Bronchial epithelial cell (primary cell): ENCODE measurements around the gene HOXD10. TPM values are rescaled to one million over a fixed set of nuclear protein-coding genes. Genes with fewer than 3 reads are reported as not detected.

Source experiments
- DNase-seq: peaks from one replicate; pipeline ENCODE4 v3.0.0-alpha.2; 2010; ENCODE audit warnings: low read depth
- FAIRE-seq: peaks from 2 replicates; lab custom pipeline; 2011; peaks lifted over from hg19 to GRCh38; lab: Jason Lieb, UNC
- H3K27me3 ChIP-seq: 2 replicates; pipeline ENCODE4 v1.5.1; 2011; ENCODE audit warnings: low read length; ENCODE audit not compliant: control insufficient read depth, insufficient read depth
- H3K36me3 ChIP-seq: 2 replicates; pipeline ENCODE4 v1.5.1; 2011; ENCODE audit warnings: low read length; ENCODE audit not compliant: control insufficient read depth, insufficient read depth
- H3K4me3 ChIP-seq: 2 replicates; pipeline ENCODE4 v1.5.1; 2011; ENCODE audit warnings: mild to moderate bottlenecking, low read depth, low read length, control low read depth
- total RNA-seq: library from RNA; depleted of rRNA; stranded (reverse); fragments of >200 nt; gene quantifications from 2 replicates; pipeline ENCODE4 v1.2.1, GENCODE V29; 2014
- TF ChIP-seq, protein P1 (sequence below): IDR thresholded peaks from 2 replicates; pipeline ENCODE4 v1.5.1; 2011; ENCODE audit warnings: mild to moderate bottlenecking, moderate library complexity, low read length, control low read depth, inconsistent platforms; ENCODE audit not compliant: insufficient read depth, severe bottlenecking

Gene HOXD10
- total RNA-seq, 1 donor from 2014 or later = not detected

DNA sequence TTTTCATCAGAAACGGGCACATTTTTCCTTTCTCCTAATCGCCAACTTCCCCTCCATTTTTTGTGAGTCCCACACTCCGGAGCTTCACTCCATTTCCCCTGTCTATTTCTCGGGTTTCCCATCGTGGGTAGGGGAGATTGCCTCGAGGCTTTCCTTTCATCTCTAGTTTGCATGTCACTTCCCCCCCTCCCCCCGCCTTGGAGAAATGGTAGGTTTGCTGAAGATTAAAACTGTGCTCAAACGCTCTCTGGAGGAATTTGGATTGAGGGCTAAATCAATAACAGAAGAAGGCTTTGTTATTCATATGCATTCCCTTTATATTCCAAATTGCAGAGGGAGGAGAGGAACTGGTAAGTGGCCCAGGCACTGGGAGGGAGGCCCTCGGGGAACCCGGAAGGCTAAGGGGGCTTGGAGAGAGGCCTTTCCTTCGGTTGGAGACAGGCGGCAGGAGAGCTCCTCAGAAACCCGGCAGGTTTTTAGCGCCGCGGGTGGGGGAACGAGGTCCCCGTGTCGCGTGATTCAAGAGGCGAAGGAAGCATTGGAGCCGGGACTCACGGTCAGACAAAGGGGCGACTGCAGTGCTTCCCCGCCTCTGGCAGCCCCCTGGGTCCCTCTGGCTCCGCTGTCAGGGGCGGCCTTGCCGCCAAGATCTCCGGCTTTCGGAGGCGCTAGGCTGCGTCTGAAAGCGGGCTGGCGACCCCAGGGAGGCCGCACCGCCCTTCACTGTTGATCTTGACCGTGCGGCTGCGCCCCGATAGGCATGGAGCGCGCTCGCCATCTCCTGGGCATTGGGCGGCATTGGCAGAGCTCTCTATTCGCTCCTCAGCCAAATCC lies 19.4 kb upstream of the HOXD10 start:
- Histone ChIP-seq H3K4me3 (no peak overlapping the region), H3K36me3 (no peaks in the 10 kb centered on the region), H3K27me3 (peaks cover 77% of the 10 kb centered on the region)
- FAIRE-seq (no peak), DNase-seq (peak; percentile 27)
- TF ChIP-seq, protein P1, sequence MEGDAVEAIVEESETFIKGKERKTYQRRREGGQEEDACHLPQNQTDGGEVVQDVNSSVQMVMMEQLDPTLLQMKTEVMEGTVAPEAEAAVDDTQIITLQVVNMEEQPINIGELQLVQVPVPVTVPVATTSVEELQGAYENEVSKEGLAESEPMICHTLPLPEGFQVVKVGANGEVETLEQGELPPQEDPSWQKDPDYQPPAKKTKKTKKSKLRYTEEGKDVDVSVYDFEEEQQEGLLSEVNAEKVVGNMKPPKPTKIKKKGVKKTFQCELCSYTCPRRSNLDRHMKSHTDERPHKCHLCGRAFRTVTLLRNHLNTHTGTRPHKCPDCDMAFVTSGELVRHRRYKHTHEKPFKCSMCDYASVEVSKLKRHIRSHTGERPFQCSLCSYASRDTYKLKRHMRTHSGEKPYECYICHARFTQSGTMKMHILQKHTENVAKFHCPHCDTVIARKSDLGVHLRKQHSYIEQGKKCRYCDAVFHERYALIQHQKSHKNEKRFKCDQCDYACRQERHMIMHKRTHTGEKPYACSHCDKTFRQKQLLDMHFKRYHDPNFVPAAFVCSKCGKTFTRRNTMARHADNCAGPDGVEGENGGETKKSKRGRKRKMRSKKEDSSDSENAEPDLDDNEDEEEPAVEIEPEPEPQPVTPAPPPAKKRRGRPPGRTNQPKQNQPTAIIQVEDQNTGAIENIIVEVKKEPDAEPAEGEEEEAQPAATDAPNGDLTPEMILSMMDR = peak; percentile 94

DNA sequence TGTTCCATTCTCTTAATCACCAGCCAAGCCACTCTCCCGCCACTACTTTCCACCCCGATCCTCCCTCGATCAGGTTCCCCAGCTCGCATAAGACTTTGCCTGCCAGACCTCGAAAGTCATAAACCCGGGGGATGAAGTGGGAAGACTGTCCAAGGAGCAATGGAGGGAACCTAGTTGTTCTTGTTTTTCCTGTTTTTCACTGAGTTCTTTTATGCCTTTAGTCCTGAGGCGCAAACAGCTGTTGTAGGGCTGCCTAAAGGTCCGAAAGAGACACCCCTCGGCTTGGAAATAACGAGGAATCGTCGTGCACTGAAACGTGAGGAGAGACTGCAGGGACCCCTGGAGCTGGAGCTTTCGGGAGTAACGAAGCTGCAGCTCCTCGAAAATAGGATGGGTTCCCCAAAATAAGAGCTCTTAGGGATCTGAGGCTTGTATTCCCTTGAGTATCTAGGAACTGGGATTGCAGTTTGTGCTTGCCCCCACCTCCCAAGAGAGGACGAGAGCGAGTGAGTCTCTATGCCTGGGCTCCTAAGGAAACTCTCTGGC lies 18.7 kb upstream of the HOXD10 start:
- peaks cover 81% of the 10 kb centered on the region for H3K27me3 ChIP-seq
- H3K4me3 ChIP-seq = no peak overlapping the region
- no peak for DNase-seq
- no peaks in the 10 kb centered on the region for H3K36me3 ChIP-seq
- FAIRE-seq = no peak
- TF ChIP-seq, protein P1 = no peak

- DNase-seq = no peak
- Histone ChIP-seq H3K36me3 (no peaks in the 10 kb centered on the region), H3K4me3 (no peak overlapping the region), H3K27me3 (peaks cover 79% of the 10 kb centered on the region)
- no peak for FAIRE-seq
- TF ChIP-seq, protein P1 = no peak
These were observed 18.0 kb upstream of the HOXD10 start for GRCh38 chr2:176098366-176099158.

- H3K27me3 ChIP-seq = peaks cover 79% of the 10 kb centered on the region
- H3K36me3 ChIP-seq = no peaks in the 10 kb centered on the region
- FAIRE-seq = no peak
- H3K4me3 ChIP-seq = no peak overlapping the region
- TF ChIP-seq, protein P1 = no peak
- no peak for DNase-seq
These were observed 17.3 kb upstream of the HOXD10 start for GRCh38 chr2:176099159-176099727.

DNA sequence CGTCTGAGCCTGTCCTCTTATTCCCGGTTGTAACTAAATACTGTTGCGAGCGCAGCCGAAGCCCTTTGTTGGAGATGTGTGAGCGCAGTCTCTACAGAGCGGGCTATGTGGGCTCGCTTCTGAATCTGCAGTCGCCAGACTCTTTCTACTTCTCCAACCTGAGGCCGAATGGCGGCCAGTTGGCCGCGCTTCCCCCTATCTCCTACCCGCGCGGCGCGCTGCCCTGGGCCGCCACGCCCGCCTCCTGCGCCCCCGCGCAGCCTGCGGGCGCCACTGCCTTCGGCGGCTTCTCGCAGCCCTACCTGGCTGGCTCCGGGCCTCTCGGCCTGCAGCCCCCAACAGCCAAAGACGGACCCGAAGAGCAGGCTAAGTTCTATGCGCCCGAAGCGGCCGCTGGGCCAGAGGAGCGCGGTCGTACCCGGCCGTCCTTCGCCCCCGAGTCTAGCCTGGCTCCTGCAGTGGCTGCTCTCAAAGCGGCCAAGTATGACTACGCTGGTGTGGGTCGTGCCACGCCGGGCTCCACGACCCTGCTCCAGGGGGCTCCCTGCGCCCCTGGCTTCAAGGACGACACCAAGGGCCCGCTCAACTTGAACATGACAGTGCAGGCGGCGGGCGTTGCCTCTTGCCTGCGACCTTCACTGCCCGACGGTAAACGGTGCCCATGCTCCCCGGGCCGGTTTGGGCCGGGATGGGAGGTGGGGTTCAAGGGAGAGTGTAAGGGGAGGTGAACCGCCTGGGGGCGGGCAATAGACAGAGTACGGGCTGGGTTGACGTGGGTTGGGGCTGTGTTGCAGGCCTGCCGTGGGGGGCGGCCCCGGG lies 16.6 kb upstream of the HOXD10 start, which contains the start of gene HOXD12:
TSS of gene HOXD12 (plus strand) at position 68 of the 819 bp plus-strand sequence. CDS start at position 75, 7 bp downstream.
- TF ChIP-seq, protein P1 = no peak
- Histone ChIP-seq H3K36me3 (no peaks in the 10 kb centered on the region), H3K4me3 (no peak within 1 kb of the TSS), H3K27me3 (peaks cover 81% of the 10 kb centered on the region)
- no peak for DNase-seq
- FAIRE-seq = no peak
